Breast epithelium (tissue), 4 donors: ENCODE measurements around the gene CPA4. TPM values are rescaled to one million over a fixed set of nuclear protein-coding genes. Genes with fewer than 3 reads are reported as not detected.

ENCODE experiments used
- DNase-seq, 2 donors: peaks; one replicate each; pipeline ENCODE4 v3.0.0-alpha.2; 2019; ENCODE audit warnings: low spot score in 2 of 2
- H3K27ac ChIP-seq, 2 donors: fragments of 200-600 bp; sonication (generic) in 1 of 2; one replicate each; pipeline ENCODE4 v1.5.1; 2016 to 2019; ENCODE audit warnings: mild to moderate bottlenecking in 1 of 2
- H3K27me3 ChIP-seq, 2 donors: fragments of 200-600 bp; sonication (generic) in 1 of 2; one replicate each; pipeline versions ENCODE4 v1.5.1 to v1.6.0; 2017 to 2019; ENCODE audit warnings: control low read depth in 1 of 2, mild to moderate bottlenecking in 1 of 2
- H3K36me3 ChIP-seq: fragments of 200-600 bp; one replicate; pipeline ENCODE4 v1.5.1; 2019
- H3K4me1 ChIP-seq, 2 donors: fragments of 200-600 bp; sonication (generic); one replicate each; pipeline ENCODE4 v1.5.1; 2016 to 2019; ENCODE audit warnings: control low read depth in 1 of 2
- H3K4me3 ChIP-seq, 3 donors: fragments of 200-600 bp; sonication (generic); 1 replicate in 2 of 3; 2 replicates in 1 of 3; pipeline ENCODE4 v1.5.1; 2016 to 2019; ENCODE audit warnings: mild to moderate bottlenecking in 3 of 3, moderate library complexity in 2 of 3
- H3K9me3 ChIP-seq, 2 donors: fragments of 200-600 bp; sonication (generic) in 1 of 2; one replicate each; pipeline ENCODE4 v1.5.1; 2016 to 2019; ENCODE audit warnings: control low read depth in 1 of 2
- CTCF ChIP-seq, 3 donors: fragments of 450-650 bp; IDR thresholded peaks; one replicate each; pipeline ENCODE4 v1.5.1; 2016 to 2017; ENCODE audit warnings: antibody characterized with exemption in 3 of 3, mild to moderate bottlenecking in 3 of 3, moderate library complexity in 3 of 3
- POLR2A ChIP-seq: fragments of 450-650 bp; IDR thresholded peaks from one replicate; pipeline ENCODE4 v1.6.1; 2016; ENCODE audit warnings: antibody characterized with exemption, mild to moderate bottlenecking, moderate library complexity
- POLR2AphosphoS5 ChIP-seq, 3 donors: sonication (generic); formaldehyde crosslinking; IDR thresholded peaks; one replicate each; pipeline ENCODE4 v1.6.1; 2017; ENCODE audit warnings: antibody characterized with exemption in 3 of 3
- intact Hi-C: fragments of 100-400 bp; cut with DNase I; formaldehyde crosslinking; loops from one replicate; pipeline ENCODE4 v1.15.1; 2023; ENCODE audit warnings: low total_unique reads
- total RNA-seq, 3 donors: library from RNA; depleted of rRNA; stranded (reverse); fragments of >200 nt; gene quantifications; one replicate each; pipeline ENCODE4 v1.1.0, GENCODE V29; 2016

CPA4 gene
- total RNA-seq, 3 donors from 2014 or later = 0.98 to 2.0 TPM; not detected in 1

GRCh38 chr7:130353196-130353595 is 60.2 kb downstream of the CPA4 start:
- TF ChIP-seq POLR2A = no peak
- TF ChIP-seq CTCF (IDR thresholded peaks at IDR 0.05) = no peak
- no peak for TF ChIP-seq POLR2AphosphoS5 (IDR thresholded peaks at IDR 0.05)
- DNase-seq = no peak
- Histone ChIP-seq H3K27me3 (no peaks in the 10 kb centered on the region), H3K9me3 (no peaks in the 10 kb centered on the region), H3K27ac (peak overlapping the region; percentile 79), H3K4me3 (no peak overlapping the region), H3K36me3 (no peaks in the 10 kb centered on the region), H3K4me1 (peaks cover 18 to 20% of the 10 kb centered on the region in 2 donors)
- intact Hi-C loops = no loop called here

- peak; percentile 81 to 86 for DNase-seq
- Histone ChIP-seq H3K36me3 (no peaks in the 10 kb centered on the region), H3K27me3 (no peaks in the 10 kb centered on the region), H3K27ac (peak overlapping the region; percentile 96 to 97), H3K9me3 (peaks cover 0 to 5% of the 10 kb centered on the region in 2 donors), H3K4me1 (peaks cover 13 to 18% of the 10 kb centered on the region in 2 donors), H3K4me3 (peak overlapping the region in 1 of 3 donors; percentile 38)
- TF ChIP-seq POLR2A (no peak), POLR2AphosphoS5 (IDR thresholded peaks at IDR 0.05) (peak; percentile 73 to 86 (median 79))
- intact Hi-C loops = no loop called here
These were observed 63.3 kb downstream of the CPA4 start for GRCh38 chr7:130356121-130356875.

- TF ChIP-seq CTCF (IDR thresholded peaks at IDR 0.05) (no peak), POLR2AphosphoS5 (IDR thresholded peaks at IDR 0.05) (peak; percentile 89 to 93 (median 92))
- DNase-seq = peak; percentile 85 to 93
- Histone ChIP-seq H3K36me3 (no peaks in the 10 kb centered on the region), H3K27me3 (no peaks in the 10 kb centered on the region), H3K4me1 (peaks cover 11 to 18% of the 10 kb centered on the region in 2 donors), H3K27ac (peak overlapping the region; percentile 96 to 97), H3K4me3 (peak overlapping the region in 1 of 3 donors; percentile 38), H3K9me3 (peaks cover 0 to 5% of the 10 kb centered on the region in 2 donors)
- intact Hi-C loops = no loop called here
These were observed 64.1 kb downstream of the CPA4 start for GRCh38 chr7:130356876-130357611.

- intact Hi-C loops = no loop called here
- Histone ChIP-seq H3K36me3 (no peaks in the 10 kb centered on the region), H3K9me3 (peaks cover 0 to 5% of the 10 kb centered on the region in 2 donors), H3K4me1 (peaks cover 11 to 12% of the 10 kb centered on the region in 2 donors), H3K4me3 (no peak overlapping the region), H3K27me3 (no peaks in the 10 kb centered on the region), H3K27ac (no peak overlapping the region)
- TF ChIP-seq POLR2AphosphoS5 (IDR thresholded peaks at IDR 0.05) (no peak), CTCF (IDR thresholded peaks at IDR 0.05) (no peak), POLR2A (no peak)
- DNase-seq = no peak
These were observed 65.5 kb downstream of the CPA4 start for GRCh38 chr7:130358471-130358870.

GRCh38 chr7:130359276-130359857 is 66.4 kb downstream of the CPA4 start:
- no peak overlapping the region for H3K4me3 ChIP-seq
- intact Hi-C loops = no loop called here
- H3K4me1 ChIP-seq = peaks cover 11 to 12% of the 10 kb centered on the region in 2 donors
- no peaks in the 10 kb centered on the region for H3K36me3 ChIP-seq
- peak in 1 of 2 donors; percentile 19 for DNase-seq
- no peaks in the 10 kb centered on the region for H3K27me3 ChIP-seq
- no peak overlapping the region for H3K27ac ChIP-seq
- H3K9me3 ChIP-seq = peaks cover 0 to 5% of the 10 kb centered on the region in 2 donors
- no peak for TF ChIP-seq CTCF (IDR thresholded peaks at IDR 0.05)
- TF ChIP-seq POLR2AphosphoS5 (IDR thresholded peaks at IDR 0.05) = no peak
- no peak for TF ChIP-seq POLR2A
